GM12878 (cell line): Measurements from ENCODE around the gene WNK1. TPM values are rescaled to one million over a fixed set of nuclear protein-coding genes. Genes with fewer than 3 reads are reported as not detected.

Source experiments
- ATF2 ChIP-seq: IDR thresholded peaks from 2 replicates; pipeline ENCODE4 v1.6.1; 2012; ENCODE audit warnings: low read length, inconsistent platforms
- HDAC6 ChIP-seq: fragments of 200-600 bp; sonication (generic); IDR thresholded peaks from one replicate; pipeline ENCODE4 v1.8.0; 2017; ENCODE audit warnings: antibody characterized with exemption; ENCODE audit not compliant: unreplicated experiment
- RAD21 ChIP-seq: IDR thresholded peaks from 2 replicates; pipeline ENCODE4 v1.6.1; 2011; ENCODE audit warnings: mild to moderate bottlenecking, low read depth, low read length, moderate library complexity; ENCODE audit not compliant: insufficient read depth
- SREBF2 ChIP-seq: IDR thresholded peaks from 2 replicates; pipeline ENCODE4 v1.6.1; 2012; ENCODE audit warnings: mild to moderate bottlenecking, low read length
- polyA plus RNA-seq, 11 experiments: library from polyadenylated mRNA; depleted of rRNA in 4 of 11; unstranded in 6 of 11; stranded (reverse) in 5 of 11; fragments of >200 nt; fragmentation: Nextera tagmentation in 4 of 11; fragmentation: Illumina TruSeq in 1 of 11; extraction: Ambion mirVana in 4 of 11; extraction: Trizol in 1 of 11; gene quantifications; 1 replicate in 1 of 11; 2 replicates in 10 of 11; pipeline versions ENCODE4 v1.2.1 to v1.2.3, GENCODE V29; 2011 to 2016; ENCODE audit warnings: inconsistent platforms in 2 of 11, missing spikeins in 2 of 11, low read depth in 1 of 11
- small RNA-seq: library from RNA; depleted of rRNA; stranded (forward); fragments of <200 nt; gene quantifications from one replicate; pipeline ENCODE3, GENCODE V24; 2014
- total RNA-seq, 4 experiments: library from RNA; depleted of rRNA in 3 of 4; stranded (reverse); fragments of >200 nt in 3 of 4; fragmentation: Illumina TruSeq in 1 of 4; extraction: Trizol in 1 of 4; gene quantifications; 2 replicates each; pipeline versions ENCODE4 v1.2.1 to v1.2.3, GENCODE V29; 2013 to 2021

Gene WNK1
- total and polyA plus RNA-seq, 10 of the 15 experiments (the other 5 are each of a cell fraction or from before 2014, with no cell fraction given) = 9.6 to 151 (median 86.6) TPM

GRCh38 chr12:958588-959123 is 206.3 kb downstream of the WNK1 start (continued):
- TF ChIP-seq RAD21 = 0 out of 2 replicates have a peak, but pooled peaks have one; percentile 1
- no peak for TF ChIP-seq HDAC6
- peak; percentile 85 for TF ChIP-seq ATF2
- TF ChIP-seq SREBF2 = no peak

Small RNAs within 50 kb of the gene (small RNA-seq; reads per million reads assigned to genes)
- 0.39 reads per million, percentile 3 among the genes with 10 or more reads in this experiment for gene RNU4ATAC16P

Other genes starting within 250 kb of the WNK1 start
- 15.6 and 19.1 TPM in 2 replicates for gene NINJ2, start 89.1 kb upstream of the WNK1 start, total RNA-seq (2014; rRNA removed)
- 12.0 and 14.0 TPM in 2 replicates for gene NINJ2, start 89.1 kb upstream of the WNK1 start, total RNA-seq (2014; rRNA removed; fragmentation: Illumina TruSeq; extraction: Trizol)
- 13.5 and 14.8 TPM in 2 replicates for gene NINJ2, start 89.1 kb upstream of the WNK1 start, total RNA-seq (2021)
- gene NINJ2, start 89.1 kb upstream of the WNK1 start, polyA plus RNA-seq (2011; rRNA removed) = 4.8 and 8.9 TPM in 2 replicates
- gene NINJ2, start 89.1 kb upstream of the WNK1 start, polyA plus RNA-seq (2014; fragmentation: Illumina TruSeq; extraction: Trizol) = 10.2 and 19.7 TPM in 2 replicates
- gene NINJ2, start 89.1 kb upstream of the WNK1 start, polyA plus RNA-seq (2014; fragmentation: Nextera tagmentation; extraction: Ambion mirVana) = 10 to 100 TPM; 36.6 to 51.6 TPM
- 18.5 and 22.9 TPM in 2 replicates for gene NINJ2, start 89.1 kb upstream of the WNK1 start, polyA plus RNA-seq (2014; rRNA removed)
- gene NINJ2, start 89.1 kb upstream of the WNK1 start, polyA plus RNA-seq (2016; fragmentation: Nextera tagmentation; extraction: Ambion mirVana) = 10 to 100 TPM; 22.9 to 24.2 TPM
- gene RAD52, start 197.1 kb downstream of the WNK1 start, total RNA-seq (2014; rRNA removed) = 10.2 and 10.7 TPM in 2 replicates
- 9.3 and 11.4 TPM in 2 replicates for gene RAD52, start 197.1 kb downstream of the WNK1 start, total RNA-seq (2014; rRNA removed; fragmentation: Illumina TruSeq; extraction: Trizol)
- 6.5 and 6.6 TPM in 2 replicates for gene RAD52, start 197.1 kb downstream of the WNK1 start, total RNA-seq (2021)
- gene RAD52, start 197.1 kb downstream of the WNK1 start, polyA plus RNA-seq (2011; rRNA removed) = 13.1 and 15.7 TPM in 2 replicates
- 5.9 and 8.5 TPM in 2 replicates for gene RAD52, start 197.1 kb downstream of the WNK1 start, polyA plus RNA-seq (2014; fragmentation: Illumina TruSeq; extraction: Trizol)
- gene RAD52, start 197.1 kb downstream of the WNK1 start, polyA plus RNA-seq (2014; fragmentation: Nextera tagmentation; extraction: Ambion mirVana) = 1 to 10 TPM; 2.0 to 2.9 TPM
- 11.2 and 11.3 TPM in 2 replicates for gene RAD52, start 197.1 kb downstream of the WNK1 start, polyA plus RNA-seq (2014; rRNA removed)
- gene RAD52, start 197.1 kb downstream of the WNK1 start, polyA plus RNA-seq (2016; fragmentation: Nextera tagmentation; extraction: Ambion mirVana) = 1 to 10 TPM; 7.7 to 9.7 TPM
- 3.2 and 5.0 TPM in 2 replicates for gene ERC1, start 238.6 kb downstream of the WNK1 start, total RNA-seq (2014; rRNA removed)
- gene ERC1, start 238.6 kb downstream of the WNK1 start, total RNA-seq (2014; rRNA removed; fragmentation: Illumina TruSeq; extraction: Trizol) = 7.0 and 7.2 TPM in 2 replicates
- gene ERC1, start 238.6 kb downstream of the WNK1 start, total RNA-seq (2021) = 6.6 and 7.7 TPM in 2 replicates
- 8.0 and 9.3 TPM in 2 replicates for gene ERC1, start 238.6 kb downstream of the WNK1 start, polyA plus RNA-seq (2011; rRNA removed)
- 4.4 and 4.8 TPM in 2 replicates for gene ERC1, start 238.6 kb downstream of the WNK1 start, polyA plus RNA-seq (2014; fragmentation: Illumina TruSeq; extraction: Trizol)
- gene ERC1, start 238.6 kb downstream of the WNK1 start, polyA plus RNA-seq (2014; fragmentation: Nextera tagmentation; extraction: Ambion mirVana) = 1 to 10 TPM in 1 of 2 experiments, under 1 TPM in 1; 0.75 to 1.6 TPM
- gene ERC1, start 238.6 kb downstream of the WNK1 start, polyA plus RNA-seq (2014; rRNA removed) = 2.3 and 2.7 TPM in 2 replicates
- gene ERC1, start 238.6 kb downstream of the WNK1 start, polyA plus RNA-seq (2016; fragmentation: Nextera tagmentation; extraction: Ambion mirVana) = 1 to 10 TPM; 5.5 to 5.7 TPM